Measurements from ENCODE around the gene ATXN10.
A peak's percentile ranks its signal among the peaks of the same experiment; 100 is the strongest.

The ATXN10 gene

DNA sequence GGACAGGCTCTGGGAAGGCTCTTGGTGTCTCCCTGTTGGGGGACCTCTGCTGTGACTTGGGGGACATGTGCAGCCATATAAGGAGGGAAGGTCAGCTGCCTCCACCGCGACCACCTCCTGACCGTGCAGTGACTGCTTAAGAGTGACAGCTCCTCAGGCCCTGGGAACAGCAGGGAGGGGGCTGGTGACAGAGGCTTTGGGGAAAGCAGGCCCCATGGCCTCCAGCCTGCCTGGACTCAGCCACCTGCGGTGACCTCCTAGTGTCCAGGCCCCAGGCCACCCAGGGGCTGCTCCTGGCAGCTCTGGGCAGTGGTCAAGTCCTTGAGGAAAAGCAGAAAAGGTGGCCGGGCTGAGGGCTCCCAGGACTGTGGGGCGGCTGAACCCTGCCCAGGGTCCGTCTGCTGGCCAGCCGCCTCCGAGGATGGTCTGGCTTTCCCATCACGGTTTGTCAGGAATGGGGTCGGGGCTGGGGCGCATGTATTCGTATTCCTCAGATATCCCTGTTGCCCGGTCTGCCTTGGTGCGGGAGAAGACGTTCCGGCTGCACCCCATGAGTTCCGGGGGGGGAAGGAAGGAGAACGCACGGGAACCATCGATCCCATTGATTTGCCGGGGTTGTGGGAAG is 208.6 kb downstream of the ATXN10 start:
- DNase-seq, result no peak

DNA sequence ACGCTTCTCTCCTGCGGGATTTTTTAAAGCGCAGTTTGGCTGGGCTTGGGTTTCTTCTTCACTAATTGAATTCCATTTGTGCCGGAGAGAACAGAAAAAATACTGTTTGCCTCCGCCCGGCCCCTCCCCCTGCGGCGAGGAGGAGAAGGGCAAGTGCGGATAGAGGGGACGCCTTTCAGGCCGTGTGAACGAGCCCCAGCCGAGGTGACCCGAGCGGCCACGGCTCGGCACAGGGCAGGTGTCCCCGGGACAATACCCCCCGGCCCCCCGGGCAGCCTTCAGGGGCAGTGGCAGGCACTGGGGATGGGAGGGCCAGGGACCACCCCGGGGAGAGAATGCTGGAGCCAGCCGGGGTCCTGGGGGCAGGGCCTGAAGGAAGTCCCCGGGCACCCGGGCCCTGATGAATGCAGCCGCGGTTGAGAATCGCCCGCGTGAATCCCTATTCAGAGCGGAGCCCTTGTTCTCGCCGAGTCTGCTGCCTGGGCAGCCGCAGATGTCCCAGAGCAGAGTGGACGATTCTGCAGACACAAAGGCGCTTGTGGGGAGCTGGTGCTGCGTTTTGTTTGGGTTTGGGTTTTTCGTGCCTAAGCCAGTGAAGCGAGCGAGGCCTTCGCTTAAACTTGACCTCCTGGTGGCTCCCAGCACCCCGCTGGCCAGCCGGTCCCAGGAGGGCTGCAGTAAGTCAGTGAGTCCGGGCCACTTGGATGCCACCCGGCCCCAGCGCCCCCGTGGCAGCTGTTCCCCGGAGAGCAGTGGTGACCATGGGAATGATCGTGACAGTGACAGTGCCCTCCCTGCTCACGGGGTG is 209.3 kb downstream of the ATXN10 start:
- no peak for DNase-seq

- DNase-seq, result no peak
Measured at GRCh38 chr22:45881524-45881875, 209.9 kb downstream of the ATXN10 start.

- DNase-seq, result no peak
Measured at GRCh38 chr22:45882881-45883810, 211.5 kb downstream of the ATXN10 start.

GRCh38 chr22:45883811-45884170 is 212.2 kb downstream of the ATXN10 start:
- no peak for DNase-seq

- DNase-seq, result no peak
Measured at GRCh38 chr22:45884201-45885062, 212.8 kb downstream of the ATXN10 start.

DNA sequence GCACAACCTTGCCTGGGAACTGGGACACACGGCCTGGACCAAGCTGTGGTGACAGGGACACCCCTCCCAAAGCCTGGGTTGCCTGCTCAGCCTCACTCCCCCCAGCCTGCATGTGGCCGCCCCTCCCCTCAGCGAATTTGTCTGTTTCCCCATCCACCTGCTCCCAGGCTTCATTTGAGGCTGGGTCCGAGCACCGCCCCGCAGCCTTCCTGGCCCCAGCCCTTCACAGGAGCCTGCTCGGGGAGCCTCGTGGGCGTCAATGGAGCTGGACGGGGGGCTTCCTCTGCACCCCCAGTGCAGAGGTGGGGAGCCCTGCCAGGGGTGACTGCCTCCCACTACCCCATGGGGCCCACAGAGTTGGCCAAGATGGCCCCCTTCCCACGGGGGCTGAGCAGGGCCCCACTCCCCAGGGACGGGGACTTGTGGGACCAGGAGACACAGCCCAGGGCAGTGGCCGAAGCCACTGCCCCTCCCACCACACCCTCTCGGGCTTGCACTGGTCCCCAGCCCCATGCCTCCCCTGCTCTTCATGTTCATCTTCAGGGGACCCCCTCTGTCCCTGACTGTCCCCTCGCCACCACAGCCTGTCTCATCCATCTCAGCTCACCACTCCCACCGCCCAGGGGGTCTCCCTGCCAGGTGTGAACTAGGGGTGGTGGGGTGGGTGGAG is 213.7 kb downstream of the ATXN10 start:
- no peak for DNase-seq

DNA sequence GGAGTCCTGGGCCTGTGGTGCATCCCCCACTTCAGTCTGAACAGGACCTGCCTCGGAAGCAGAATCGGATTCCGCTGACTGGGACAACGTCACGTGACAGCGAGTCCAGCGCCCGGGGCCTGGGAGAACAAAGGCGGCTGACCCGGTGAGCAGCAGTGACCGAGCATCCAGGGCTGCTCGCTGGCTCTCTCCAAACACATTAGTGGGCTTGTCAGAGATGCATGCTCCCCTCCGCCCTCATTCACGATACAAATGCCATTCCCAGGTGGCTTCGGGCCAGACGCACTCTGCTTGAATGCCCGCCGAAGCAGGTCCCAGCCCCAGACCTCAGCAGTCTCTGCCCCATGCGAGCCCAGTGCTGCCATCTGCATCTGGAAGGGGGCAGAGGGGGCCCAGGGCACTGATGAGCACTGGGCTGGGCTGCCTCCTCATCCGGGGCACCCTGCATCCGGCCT is 214.3 kb downstream of the ATXN10 start:
- no peak for DNase-seq

- no peak for DNase-seq
Measured at GRCh38 chr22:45886540-45886939, 214.9 kb downstream of the ATXN10 start.

GRCh38 chr22:45887202-45888131 is 215.8 kb downstream of the ATXN10 start:
- no peak for DNase-seq

- no peak for DNase-seq
Measured at GRCh38 chr22:45888221-45889092, 216.8 kb downstream of the ATXN10 start.

DNA sequence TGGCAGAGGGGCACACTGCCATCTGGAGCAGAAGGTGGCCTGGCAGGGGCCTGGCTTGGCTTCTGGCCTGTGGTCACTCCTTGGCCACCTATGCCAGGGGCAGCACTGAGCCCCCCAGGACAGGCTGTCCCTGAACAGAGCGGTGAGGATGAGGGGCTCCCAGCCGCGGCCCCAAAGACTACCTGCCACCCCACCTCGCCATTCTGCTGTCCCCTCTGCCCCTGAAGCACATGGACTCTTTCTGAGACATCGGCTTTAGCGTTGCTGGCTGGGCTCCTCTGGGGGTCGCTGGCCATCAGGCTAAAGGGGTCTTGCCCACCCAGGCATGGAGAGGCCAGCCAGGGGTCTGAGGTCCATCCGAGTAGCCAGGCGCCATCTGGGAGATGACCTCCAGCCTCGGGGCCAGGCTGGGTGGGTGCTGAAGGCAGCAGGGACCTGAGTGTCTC is 217.5 kb downstream of the ATXN10 start:
- no peak for DNase-seq

DNA sequence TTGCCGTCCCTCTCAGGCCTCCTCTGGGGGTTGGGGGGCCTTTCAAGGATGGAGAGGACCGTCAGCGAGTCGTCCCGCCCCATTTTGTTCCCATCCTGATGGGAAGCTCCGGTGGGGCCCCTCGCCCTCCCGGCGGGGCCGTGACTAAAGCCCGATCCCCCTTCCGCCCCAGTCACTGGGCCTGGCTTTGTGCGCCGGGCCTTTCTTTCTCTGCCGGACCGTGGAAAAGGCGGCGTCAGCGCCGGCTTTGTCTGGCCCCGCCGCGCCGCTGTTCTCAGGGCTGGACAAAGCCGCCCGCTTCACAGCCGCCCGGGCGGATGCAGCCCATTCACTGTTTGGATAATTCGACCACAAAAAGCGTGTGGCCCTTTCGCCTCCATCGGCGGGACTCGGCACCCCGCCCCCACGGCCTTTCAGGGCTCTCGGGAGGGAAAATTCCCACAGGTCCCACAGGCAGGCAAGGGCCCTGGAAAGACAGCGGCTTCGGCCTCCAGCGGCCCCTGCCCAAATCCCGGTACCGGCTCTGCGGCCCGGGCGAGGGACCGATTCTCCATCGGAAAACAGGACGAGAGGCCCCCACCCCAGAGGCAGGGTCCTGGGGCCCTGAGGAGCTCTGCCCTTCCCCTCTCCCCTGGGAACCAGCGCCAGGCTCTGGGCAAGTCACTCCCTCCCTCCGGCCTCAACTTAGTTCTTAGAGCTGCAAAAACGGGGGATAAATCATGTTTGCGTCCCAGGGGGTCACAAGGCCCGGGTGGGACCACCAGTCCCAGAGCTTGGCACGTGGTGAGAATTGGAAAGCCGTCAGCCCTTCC is 218.1 kb downstream of the ATXN10 start:
- DNase-seq, result peak; percentile 28

- DNase-seq, result no peak
Measured at GRCh38 chr22:45890351-45890635, 218.7 kb downstream of the ATXN10 start.

- DNase-seq, result no peak
Measured at GRCh38 chr22:45891021-45891421, 219.4 kb downstream of the ATXN10 start.

DNA sequence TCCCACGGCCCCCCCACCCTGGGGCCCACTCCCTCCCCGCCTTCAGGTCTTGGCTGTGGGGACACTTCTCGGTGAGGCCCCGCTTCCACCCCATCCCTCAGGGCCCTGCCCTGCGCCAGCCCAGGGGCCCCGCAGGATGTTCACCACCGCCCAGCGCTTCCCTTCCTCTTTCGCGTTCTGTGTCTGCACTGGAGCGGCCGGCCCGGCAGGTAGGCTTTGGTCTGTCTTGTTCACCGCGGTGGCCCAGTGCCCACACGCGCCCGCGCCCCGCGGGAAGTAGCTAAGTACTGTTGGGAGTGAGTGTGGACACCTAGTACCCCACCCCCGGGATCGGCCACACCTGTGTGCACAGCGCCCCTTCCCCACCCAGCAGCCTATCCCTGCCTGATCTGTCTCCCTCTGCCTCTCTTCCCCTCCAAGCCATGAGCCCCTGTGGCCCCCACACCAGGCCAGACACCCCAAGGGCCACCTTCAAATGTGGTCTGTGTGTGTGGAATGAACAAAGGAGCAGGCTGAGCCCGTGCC is 219.9 kb downstream of the ATXN10 start:
- no peak for DNase-seq

DNA sequence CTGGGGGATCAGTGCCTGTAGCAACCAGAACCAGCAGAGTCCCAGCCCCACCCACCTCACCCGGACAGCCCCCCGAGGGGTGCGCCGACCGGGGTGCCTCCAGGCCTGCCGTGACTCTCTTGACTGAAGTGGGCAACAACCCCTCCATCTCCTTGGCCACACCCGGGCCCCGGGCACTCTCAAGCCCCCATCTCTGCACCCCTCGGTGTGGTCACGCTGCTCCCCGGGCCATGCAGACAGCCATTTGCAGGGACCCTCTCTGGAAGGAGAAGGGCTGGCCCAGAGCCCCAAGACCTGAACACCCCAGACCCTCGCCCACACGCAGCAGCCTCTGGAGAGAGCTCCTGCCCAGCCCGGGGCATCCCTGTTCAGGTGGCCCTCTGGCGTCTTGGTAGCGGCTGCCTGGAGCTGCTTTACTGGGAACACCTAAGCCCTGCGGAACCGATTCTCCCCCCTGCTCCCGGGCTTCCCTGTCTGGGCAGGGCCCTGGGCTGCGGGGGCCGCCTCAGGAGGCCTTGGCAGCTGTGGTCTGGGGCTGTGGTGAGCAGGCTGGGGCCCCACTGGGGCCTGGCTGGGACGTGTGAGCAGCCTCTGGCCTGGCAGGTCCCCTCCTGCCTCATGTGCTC is 220.5 kb downstream of the ATXN10 start:
- no peak for DNase-seq
